GM19035 (cell line): ENCODE measurements around the gene SEMA5B.
A peak's percentile ranks its signal among the peaks of the same experiment; 100 is the strongest.

ENCODE experiments used
- ATAC-seq: cut with Tn5 transposase; IDR thresholded peaks from one replicate; pipeline ENCODE4 v1.9.1; 2021; ENCODE audit not compliant: unreplicated experiment

The SEMA5B gene

DNA sequence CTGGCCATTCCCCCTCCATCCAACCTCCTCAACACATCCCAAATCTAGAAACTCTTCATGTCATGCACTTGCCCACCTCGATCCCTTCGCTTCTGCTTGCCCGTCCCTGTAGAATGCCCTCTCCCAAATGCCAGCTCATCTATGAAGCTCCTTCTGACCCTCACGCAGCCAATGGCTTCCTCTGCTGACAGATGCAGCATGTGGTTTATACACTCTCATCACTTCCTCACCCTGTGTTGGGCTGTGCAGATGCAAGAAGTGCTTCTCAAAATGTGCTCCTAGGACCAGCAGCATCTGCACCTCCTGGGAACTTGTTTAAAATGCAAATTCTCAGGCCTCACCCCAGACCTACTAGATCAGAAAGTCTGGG lies 51.7 kb downstream of the SEMA5B start:
- ATAC-seq: peak; percentile 51

DNA sequence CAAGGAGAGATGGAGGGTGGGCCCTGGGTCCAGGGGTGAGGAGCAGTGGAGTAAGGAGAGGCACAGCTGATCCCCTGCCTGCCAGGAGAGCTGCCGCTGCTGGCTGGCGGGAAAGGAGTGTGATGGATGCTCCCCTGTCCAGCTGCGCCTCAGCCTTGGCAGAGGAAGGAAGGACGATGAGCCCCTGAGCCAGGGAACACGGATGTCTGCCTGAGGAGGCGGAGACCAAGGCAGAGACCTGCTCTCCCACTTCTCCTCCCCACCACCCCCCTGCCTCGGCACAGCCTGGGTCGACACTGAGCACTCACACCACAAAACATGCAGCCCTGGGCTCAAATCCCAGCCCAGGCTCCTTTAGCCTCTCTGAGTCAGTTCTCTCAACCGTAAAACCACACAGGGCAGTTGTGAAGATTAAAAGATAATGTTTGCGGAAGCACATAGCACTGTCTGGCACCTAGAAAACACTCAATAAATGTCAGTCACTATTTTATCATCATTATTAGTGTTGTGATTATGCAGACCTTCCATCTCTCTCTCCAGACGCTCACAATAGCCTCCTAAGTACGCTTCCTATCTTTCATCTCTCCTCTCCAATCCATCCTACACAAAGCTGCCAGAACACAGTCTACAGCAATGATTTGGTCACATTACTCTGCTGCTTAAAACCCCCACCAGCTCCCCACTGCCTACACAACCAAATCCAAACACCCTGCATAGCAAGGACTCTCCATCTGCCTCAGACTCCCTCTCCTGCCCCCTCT lies 52.2 kb downstream of the SEMA5B start:
- no peak for ATAC-seq

DNA sequence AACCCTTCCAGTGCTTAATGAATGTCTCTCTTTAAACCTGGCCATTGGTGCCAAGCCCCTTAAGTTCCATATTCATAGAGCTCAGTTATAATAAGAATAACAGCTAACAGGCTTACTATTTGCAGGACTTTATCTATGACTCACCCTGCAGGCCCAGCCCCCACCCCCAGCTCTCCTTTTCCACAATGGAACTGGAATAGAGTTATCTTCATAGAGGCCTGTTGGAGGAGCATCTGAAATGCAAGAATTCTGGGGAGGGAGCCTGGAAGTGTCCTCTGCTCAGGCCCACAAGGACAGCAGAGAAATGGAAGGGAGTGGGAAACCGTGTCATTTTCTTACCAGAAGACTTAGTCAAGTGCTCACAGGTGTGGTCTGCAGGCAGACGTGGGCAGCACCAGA lies 52.8 kb downstream of the SEMA5B start:
- ATAC-seq: no peak

DNA sequence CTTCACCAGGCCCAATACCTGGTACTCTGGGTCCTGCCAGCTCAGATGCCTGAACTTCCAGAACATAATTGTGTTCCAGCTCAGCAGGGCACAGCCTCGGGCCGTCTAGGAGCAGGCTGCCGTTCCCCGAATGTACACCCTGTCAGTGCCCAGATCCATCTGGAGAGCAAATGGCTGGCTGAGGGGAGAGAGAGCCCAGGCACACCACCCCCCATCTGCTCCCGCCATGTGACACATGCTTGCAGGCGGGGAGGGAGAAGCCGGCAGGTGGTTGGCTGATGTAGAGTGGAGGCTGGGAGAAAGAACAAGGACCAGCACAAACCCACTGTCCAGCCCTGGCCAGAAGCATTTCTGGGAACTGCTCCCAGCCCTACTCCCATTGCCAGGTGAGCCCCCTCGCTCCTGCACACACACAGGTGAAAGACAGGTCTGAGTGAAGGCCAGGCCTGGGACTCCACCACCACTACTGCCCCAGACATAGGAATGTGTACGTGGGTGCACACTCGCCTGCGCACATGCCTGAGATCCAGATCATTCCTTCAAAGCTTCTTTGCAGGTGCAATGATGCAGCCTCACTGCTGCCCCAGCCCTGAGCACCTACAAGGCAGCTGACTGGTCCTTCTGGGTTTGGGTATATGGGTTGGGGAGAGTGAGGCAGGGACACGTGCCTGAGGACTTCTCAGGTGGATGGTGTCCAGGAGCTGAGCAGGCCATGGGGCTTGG lies 53.5 kb downstream of the SEMA5B start:
- ATAC-seq: no peak

DNA sequence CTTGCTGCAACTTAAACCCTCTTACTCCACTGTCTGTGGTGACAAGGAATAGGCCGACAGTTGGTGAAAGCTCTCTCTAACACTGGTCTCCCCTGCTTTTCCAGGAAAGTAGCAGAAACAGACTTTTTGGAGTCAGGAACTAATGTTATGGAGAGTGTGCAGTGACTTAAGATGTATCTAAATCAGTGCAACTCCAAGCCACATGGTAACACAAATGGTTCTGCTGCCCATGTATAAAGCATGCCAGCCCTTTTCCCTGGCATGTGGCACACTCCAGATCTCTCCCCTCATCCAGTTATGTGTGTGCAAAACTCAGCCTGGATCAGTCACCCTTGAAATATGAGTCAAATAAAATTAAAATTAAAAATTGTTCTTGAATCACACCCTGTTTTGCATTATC lies 55.4 kb downstream of the SEMA5B start:
- no peak for ATAC-seq

DNA sequence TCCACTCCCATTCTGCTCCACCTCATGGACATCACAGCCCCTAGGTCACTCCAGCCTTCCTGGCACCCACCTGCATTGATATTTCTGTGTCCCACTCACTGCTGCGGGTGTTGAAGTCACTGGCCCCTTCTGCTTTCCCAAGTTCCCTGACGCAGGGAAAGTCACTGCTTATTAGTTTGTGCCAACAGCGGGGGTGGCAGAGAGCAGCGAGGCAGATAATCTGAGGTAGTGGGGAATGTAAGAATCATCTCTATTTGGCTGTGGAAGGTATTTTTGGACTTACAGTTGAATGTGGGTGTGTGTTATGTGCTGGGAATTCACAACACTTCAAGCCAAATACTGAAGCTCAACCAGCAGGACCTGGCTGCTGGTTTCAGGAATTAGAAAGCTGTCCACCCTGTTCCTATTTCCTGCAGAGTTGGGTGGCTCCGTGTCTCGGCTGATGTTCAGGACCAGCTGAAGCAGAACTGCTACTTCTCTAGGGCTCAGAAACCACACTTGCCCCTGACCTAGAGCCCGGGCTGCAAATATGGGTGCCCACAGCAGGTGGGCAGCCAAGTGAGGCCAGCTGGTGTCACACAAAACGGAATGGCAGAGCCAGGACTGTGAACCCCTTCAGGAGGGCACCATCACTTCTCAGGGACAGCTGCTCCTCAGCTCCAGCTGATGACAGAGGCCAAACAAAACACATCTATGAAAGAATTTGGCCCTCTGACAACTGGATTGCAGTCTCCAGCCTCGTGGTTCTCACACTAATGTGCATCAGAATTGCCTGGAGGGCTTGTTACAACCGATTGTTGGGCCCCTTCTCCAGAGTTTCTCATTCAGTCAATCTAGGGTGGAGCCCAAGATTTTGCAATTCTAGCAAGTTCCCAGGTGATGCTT lies 57.7 kb downstream of the SEMA5B start:
- ATAC-seq: no peak

DNA sequence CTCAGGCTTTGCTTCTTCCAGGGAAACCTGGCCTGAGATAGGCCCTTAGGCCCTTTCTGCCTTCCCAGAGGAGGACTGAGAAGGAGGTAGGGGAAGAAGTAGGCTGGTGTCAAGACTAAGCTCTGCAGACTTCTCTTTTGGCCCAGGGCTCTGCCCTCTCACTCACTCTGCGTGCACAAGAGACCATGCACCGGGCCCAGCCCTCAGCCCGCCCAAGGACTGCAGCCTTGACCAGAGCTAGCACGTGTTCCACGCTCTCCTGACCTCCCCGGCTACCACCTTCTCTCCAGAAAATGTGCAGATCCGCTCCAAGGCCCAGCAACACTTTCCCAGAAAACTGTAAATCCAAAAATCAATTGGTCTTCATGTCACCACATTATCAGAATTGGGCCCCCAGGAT lies 59.8 kb downstream of the SEMA5B start:
- ATAC-seq: no peak

DNA sequence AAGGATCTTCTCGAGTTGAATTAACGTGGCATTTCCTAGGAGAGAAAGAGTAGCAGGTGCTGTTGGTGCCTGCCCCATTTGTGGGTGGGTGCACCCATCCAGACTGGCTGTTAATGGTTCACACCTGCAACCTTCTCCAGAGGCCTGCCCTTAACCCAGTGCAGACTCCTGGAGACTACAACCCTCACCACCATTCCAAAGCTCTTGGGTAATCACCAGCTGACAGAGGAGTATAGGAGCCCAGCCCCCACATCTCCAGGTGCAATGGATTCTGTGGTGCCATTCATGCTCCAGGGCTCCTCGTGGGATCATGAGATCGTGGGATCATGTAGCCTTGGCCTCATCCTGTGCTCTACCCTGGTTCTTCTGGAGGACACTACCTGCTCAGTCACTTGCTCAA lies 60.2 kb downstream of the SEMA5B start:
- ATAC-seq: no peak

DNA sequence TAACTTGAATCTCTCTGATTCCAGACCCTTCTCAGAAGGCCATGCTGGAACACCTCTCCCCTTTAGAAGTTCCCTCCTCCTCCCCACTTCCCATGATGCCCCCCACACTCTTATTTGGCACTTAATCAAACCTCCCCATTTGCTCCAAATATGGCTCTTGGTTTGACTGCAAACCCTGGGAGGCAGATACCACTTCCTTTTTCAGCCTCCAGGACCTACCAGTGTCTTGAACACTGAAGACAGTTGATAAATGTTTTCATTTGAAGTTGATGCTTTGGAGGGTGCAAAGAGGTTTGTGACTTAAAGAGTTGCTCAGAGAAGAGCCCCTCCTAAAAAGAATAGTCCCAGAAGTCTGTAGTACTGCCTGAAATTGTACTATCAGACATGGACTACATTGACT lies 61.5 kb downstream of the SEMA5B start:
- ATAC-seq: no peak

DNA sequence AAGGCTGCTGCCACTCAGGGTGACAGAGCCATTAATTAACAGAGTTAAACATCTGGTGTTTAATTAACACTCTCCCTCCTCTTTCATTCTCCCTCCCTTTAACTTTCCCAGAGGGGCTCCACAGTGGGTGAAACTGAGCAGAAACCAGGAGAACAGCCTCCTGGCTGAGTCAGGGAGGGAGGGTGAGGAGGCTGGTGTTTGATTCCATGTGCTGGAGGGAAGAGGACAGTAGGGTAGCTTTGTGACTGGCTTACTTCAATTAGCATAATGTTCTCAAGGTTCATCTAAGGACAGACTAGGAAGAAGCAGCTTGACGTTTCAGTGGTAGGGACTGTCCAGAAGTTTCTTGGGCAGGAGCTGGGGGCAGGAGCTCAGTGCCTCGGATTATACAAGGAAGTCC lies 62.8 kb downstream of the SEMA5B start:
- ATAC-seq: no peak

DNA sequence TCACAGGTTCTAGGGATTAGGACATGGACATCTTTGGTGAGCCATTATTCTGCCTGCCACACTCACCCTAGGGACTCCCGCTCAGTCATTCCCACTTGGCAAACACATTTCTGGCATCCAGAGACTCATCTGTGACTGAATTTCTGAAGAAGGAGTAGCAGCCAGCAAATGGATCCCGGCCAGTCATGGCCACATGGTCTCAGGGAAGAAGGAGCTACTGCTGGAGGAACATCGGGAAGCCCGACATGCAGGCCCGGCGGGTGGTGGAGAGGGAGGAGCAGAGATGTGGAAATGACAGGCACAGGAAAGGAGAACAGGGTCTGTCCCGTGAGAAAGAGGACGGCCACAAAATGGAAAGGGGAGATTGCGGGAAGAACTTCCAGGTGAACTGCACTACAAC lies 65.4 kb downstream of the SEMA5B start:
- no peak for ATAC-seq

DNA sequence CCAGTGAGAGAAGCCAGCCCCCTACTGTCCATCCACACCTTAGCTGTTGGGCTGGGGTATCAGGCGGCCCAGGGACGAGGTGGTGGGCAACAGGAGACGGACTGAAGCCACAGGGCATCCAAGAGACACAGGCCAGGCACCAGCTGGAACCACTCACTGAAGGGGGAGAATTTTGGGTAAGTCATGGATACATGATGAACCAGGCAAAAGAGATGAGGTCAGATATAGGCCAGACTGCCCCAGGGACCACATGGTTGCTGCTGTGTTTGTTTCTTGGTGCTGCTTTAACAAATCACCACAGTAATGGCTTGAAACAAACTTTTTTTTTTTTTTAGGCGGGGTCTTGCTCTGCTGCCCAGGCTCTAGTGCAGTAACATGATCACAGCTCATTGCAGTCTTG lies 66.4 kb downstream of the SEMA5B start:
- ATAC-seq: no peak

DNA sequence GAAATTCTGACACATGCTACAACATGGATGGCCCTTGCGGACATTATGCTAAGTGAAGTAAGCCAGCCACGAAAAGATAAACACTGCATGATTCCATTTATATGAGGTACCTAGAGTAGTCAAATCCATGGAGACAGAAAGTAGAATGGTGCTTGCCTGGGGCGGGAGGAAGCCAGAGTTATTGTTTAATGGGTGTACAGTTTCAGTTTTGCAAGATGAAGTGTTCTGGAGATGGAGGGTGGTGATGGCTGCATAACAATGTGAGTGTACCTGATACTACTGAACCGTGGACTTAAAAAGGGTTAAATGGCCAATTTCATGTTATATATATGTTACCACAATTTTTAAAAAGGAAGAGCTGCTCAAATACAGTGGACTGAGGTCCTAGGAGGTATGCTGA lies 66.9 kb downstream of the SEMA5B start:
- ATAC-seq: no peak

DNA sequence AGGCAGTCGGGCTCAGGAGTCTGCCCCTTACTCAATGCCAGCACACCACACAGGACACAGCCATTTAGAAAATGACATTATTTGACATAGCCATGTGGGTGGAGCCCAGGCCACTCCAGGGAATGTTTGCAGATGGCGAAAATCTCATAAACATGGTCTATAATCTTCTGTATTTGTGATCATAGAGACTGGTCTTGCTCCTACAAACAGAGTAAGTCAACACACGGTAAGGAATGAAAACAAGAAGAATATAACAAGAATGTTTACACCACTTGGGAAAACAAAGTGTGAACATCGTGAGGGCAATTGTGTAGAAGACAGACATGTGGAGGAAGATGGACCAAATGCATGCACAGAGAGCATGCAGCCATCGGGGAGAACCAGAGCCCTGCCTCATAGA lies 68.2 kb downstream of the SEMA5B start:
- no peak for ATAC-seq

DNA sequence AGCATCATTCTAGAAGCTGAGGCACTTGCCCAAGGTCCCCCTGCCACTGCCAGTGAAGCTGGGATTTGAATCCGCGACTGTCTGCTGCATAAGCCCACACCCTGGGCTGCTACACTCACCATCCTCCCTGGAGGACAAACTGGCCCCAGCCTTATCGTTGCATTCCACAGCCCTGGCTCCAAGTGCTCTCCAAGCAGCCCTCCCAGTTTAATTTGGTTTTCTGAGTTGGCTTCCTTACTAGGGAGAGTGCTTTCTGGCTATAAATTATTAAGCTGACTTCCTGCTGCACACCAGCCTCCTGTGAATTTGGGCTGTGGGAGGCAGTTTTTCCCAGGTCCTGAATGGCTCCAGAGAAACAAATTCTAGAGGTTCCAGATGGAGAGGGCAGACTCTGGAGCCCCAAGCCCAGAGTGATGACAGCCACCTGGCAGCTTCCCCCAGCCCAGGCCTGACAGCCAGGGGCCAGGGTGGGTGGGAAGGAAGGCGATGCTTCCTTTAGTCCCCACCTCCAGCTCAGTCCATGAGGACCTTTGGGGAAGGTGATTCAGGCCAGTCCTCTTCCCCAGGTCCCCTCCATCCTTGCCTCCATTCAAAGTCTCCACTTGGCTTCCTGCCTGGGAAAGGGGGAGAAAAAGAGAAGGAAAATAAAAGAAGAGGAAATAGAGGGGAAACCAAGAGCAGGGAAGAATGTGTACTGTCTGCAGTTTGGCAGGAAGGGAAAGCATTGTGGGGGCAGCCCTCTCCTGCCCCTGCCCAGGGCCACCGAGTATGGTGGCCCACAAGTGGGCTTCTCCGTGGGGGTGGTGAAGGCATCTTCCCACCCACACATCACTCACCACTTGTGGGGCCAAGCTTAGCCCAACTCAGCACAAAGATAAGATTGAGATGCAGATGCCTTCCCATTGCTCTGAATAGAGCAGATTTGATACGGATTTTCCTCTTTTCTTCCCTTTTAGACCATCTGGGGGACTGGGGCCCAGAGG lies 69.6 kb downstream of the SEMA5B start:
- no peak for ATAC-seq

DNA sequence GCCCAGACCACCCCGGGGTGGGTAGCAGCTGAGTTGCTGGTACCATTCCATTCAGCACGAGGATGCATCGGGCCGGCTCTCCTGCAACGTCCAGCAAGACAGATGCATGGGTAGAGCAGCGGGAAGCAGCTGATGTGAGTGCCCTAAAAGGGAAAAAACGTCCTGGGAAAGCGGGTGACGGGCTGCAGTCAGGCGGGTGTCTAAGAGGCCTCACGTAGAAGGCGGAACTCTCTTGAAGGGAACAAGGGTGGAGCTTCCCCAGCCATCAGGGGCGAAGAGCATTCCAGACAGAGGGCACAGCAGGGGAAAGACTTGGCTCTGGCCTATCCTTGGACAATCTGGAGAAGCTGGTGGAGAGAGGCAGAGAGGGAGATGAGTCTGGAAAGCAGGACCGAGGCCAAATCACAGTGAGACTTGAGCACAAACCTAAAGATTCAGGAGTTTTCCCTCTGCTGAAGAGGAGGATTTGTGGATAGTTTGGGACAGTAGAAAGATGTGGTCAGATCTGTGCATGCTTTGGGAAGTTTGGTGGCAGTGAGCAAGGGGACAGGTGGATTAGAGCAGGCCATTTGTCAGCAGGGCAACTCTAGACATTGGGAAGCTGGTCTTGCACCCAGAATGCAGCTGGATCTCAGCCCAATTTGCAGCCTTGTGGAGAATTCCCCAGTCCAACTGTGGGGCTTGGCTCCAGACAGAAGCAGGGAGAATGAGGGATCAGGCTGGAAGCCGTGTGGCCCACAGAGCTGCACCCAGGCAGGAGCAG lies 70.7 kb downstream of the SEMA5B start:
- no peak for ATAC-seq

DNA sequence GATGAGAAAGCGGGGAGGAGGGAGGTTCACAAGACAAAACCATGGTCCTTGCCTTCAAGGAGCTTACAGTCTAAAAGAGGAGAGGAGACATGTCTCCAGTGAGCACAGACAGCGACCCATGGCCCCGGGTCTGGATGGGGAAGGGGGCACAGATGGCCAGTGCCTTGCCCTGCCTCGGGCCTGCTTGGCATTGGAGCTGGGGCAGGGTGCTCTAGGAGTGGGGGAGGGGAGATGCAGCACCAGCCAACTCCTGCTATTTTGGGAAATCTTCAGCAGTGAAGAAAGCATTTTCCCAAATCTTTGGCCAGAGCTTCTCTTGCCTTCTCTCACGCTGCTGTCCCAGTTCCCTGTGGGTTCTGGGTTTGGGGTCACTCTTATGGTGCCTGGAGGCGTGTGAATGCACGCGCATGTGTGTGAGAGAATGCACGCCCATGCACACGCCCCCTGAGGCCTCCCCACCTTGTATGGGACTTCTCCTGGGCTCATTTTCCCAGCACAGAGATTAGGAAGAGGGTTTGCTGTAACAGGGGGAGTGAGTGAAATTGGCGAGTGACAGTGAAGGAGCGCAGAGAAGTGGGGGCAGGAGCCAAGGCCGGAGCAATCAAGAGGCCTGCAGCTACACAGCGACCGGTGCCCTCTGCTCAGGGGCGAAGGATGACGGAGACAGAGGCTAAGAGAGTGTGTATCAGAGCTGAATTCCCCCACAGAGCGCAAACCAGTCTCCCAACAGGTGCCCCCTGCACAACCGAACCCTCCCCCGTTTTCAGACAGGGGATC lies 71.5 kb downstream of the SEMA5B start:
- ATAC-seq: no peak

DNA sequence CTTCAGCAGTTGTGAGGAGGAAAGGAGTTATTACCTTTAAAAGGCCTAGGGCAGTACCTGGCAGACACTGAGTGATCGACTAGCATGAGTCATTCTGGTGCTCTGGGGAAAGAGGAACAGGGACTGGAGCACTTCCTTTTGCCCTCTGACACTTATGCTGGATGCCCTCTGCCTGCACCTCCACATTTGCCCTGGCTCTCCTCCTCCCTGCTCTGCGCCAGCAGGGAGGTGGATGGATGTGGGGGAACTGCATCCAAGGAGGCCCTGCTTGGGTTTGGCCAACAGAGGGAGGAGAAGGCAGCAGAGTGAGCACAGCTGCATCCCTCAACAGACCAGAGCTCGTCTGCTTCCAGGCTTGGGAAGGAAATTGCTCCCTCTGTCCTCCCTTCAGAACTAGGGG lies 75.0 kb downstream of the SEMA5B start:
- ATAC-seq: no peak

DNA sequence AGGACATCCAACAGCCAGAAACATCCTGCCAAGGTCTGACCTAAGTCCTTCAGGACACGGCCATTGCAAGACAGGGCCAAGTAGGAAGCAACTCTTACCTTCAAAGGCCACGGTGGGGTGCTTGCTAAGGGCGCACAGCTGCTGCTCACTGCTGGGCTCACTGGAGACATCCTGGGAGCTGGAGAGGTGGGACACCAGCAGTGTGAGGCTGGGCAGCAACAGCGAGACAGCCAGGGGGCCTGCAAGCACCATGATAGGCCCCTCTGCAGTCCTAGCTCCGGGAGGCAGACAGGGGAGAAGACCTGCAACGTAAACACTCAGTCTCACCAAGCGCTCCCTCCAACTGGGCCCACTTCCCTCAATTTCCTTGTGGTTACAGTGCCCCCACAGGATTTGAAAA lies 79.2 kb downstream of the SEMA5B start:
- ATAC-seq: no peak
